HCEC 1CT (cell line): Measurements from ENCODE around the gene RAB25.
"Not testable (repeated sequence)": the region's sequence is repeated elsewhere in the genome, so short reads cannot be mapped to it uniquely, and the experiment has no call there.

ENCODE experiments used
- DNase-seq: peaks from one replicate; pipeline ENCODE4 v3.0.0-alpha.2; 2017

Gene RAB25

GRCh38 chr1:156060937-156061636 is at the start of gene RAB25:
Gene RAB25 (plus strand): TSS chr1:156061160. CDS start chr1:156061401, 241 bp downstream.
- DNase-seq, result no peak

GRCh38 chr1:156012051-156012817 is 48.7 kb upstream of the RAB25 start:
- no peak for DNase-seq

GRCh38 chr1:156014829-156015228 is 46.1 kb upstream of the RAB25 start:
- DNase-seq, result no peak

GRCh38 chr1:156019946-156020292 is 41.0 kb upstream of the RAB25 start:
- no peak for DNase-seq

GRCh38 chr1:156020293-156021092 is 40.5 kb upstream of the RAB25 start, which contains the start of gene SSR2:
Gene SSR2 (minus strand): TSS chr1:156020951. CDS start chr1:156020167, 784 bp downstream.
- DNase-seq, result peak; percentile 91

GRCh38 chr1:156021093-156021428 is 39.9 kb upstream of the RAB25 start:
- no peak for DNase-seq

- no peak for DNase-seq
Measured at GRCh38 chr1:156021954-156022353, 39.0 kb upstream of the RAB25 start.

- DNase-seq, result no peak
Measured at GRCh38 chr1:156024801-156025200, 36.2 kb upstream of the RAB25 start.

- DNase-seq, result peak; percentile 31
Measured at GRCh38 chr1:156025876-156026275, 35.1 kb upstream of the RAB25 start.

- DNase-seq, result no peak
Measured at GRCh38 chr1:156026588-156026987, 34.4 kb upstream of the RAB25 start.

GRCh38 chr1:156033011-156033410 is 27.9 kb upstream of the RAB25 start:
- no peak for DNase-seq

- DNase-seq, result not testable (repeated sequence)
Measured at GRCh38 chr1:156034991-156035390, 26.0 kb upstream of the RAB25 start.

- no peak for DNase-seq
Measured at GRCh38 chr1:156042828-156043227, 18.1 kb upstream of the RAB25 start.

GRCh38 chr1:156045076-156045475 is 15.9 kb upstream of the RAB25 start:
- DNase-seq, result no peak

- no peak for DNase-seq
Measured at GRCh38 chr1:156048663-156049258, 12.2 kb upstream of the RAB25 start.

GRCh38 chr1:156050376-156050775 is 10.6 kb upstream of the RAB25 start:
- no peak for DNase-seq

GRCh38 chr1:156051011-156051725 is 9.8 kb upstream of the RAB25 start:
- no peak for DNase-seq

- peak; percentile 70 for DNase-seq
Measured at GRCh38 chr1:156052862-156053767, 7.8 kb upstream of the RAB25 start.

- peak; percentile 84 for DNase-seq
Measured at GRCh38 chr1:156053768-156054499, 7.0 kb upstream of the RAB25 start, which contains the start of gene UBQLN4. Gene UBQLN4 (minus strand): TSS chr1:156053798. CDS start chr1:156053701, 97 bp downstream.

- peak; percentile 97 for DNase-seq
Measured at GRCh38 chr1:156054500-156055280, 6.3 kb upstream of the RAB25 start, which contains the start of gene LAMTOR2. Gene LAMTOR2 (plus strand): TSS chr1:156054782. CDS start chr1:156054890, 108 bp downstream.
